ENCODE data around the gene ANXA4.
"Not testable (repeated sequence)": the region's sequence is repeated elsewhere in the genome, so short reads cannot be mapped to it uniquely, and the experiment has no call there.

ANXA4 gene

DNA sequence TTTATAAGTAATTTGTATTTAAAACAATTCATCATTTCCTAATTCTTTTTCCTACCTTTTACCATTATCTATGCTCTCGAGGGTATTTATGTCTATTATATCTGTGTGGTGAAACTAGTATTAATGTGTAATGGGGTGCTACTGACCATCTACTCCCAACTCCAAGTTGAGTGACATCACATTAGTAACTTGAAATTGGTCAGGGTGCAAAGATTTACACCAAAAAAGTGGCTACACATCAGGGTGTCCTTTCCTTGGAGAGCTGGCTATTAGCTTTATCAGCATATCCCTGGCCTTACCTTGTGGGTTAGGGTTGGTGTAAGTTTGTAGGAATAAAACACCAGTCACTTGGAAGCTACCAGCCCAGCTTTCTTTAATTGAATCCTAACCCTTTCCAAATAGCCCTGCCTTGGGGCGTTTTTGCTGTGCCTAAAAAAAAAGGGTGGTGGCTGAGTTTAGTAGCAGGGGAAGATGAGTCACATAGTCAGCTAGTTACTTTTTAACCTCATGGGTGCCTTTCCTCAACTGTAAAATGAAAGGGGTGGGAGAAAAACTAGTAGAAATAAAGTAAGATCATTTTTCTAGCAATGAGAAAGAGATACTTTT, 14.0 kb downstream of the ANXA4 start:
- no peak for DNase-seq (ENCODE audit: low spot score)

DNA sequence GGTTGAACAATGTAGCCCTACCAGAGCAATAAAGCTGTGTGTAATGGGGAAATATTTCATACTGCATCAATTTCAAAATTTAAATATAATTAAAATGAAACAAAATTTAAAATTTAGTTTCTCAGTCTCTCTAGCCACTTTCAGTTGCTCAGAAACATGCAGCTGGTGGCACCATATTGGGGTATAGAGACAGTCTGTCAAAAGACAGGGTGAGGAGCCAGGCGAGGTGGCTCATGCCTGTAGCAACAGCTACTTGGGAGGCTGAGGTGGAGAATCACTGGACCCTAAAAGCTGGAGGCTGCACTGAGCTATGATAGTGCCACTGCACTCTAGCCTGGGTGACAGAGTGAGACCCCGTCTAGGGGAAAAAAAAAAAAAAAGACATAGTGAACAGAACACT, 20.1 kb downstream of the ANXA4 start:
- no peak for DNase-seq (ENCODE audit: low spot score)

DNA sequence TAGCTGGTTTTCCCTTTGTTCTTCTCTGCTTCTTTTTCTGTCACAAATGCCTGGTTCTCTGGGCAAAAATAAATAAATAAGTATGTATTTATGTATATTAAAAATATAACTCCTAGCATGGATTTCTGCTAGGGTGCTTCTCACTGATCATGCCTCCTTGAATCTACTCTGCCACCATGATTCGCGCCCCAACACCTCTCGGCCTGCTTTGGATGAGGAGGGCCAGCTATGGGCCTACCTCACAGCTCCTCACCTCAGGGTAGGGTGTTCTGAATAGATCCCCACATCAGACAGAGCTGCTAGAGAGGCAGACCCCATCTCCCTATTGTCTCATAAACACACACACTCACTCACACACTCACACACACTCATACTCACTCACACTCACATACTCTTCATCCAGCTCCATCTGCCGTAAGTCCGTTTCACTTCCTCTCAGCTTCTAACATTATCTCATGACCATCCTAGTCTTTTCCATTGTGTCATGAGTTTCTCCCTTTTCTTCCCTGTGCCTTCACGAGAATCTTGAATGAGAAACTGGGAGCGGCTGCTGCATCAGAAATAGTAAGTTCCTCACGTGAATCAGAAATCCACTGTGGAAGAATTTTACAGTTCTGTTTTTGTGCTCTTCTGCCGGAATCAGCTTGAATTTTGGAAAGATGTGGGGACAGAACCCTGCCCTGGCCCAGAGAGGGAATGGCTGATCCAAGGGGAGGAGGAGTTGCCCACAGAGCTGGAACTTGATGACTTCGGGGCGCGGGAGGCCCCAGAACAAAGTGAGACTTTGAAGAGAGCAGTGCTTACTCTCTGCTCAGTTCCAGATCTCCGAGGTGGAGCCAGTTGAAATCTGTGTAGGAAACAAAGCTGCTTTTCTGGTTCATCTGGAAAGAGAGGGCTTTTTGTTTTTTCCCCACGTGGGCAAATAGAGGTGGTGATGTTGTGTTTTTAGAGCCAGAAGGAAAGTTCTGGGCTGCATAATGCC, 20.9 kb downstream of the ANXA4 start:
- no peak for DNase-seq (ENCODE audit: low spot score)

DNA sequence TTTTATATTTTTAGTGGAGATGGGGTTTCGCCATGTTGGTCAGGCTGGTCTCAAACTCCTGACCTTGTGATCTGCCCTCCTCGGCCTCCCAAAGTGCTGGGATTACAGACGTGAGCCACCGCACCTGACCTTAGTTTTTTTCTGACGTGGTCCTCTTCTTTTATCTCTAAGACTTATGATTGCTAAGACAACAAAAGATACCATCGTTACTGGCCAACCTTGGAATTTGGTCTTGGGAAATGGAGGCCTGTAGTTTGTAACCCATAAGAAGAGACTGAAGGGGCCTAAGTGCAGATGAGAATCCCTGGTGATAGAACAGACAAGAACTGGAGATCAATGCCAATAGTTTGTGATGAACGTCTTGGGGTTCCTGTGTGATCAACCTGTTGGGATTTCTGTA, 21.9 kb downstream of the ANXA4 start:
- DNase-seq (ENCODE audit: low spot score), result not testable (repeated sequence)

DNA sequence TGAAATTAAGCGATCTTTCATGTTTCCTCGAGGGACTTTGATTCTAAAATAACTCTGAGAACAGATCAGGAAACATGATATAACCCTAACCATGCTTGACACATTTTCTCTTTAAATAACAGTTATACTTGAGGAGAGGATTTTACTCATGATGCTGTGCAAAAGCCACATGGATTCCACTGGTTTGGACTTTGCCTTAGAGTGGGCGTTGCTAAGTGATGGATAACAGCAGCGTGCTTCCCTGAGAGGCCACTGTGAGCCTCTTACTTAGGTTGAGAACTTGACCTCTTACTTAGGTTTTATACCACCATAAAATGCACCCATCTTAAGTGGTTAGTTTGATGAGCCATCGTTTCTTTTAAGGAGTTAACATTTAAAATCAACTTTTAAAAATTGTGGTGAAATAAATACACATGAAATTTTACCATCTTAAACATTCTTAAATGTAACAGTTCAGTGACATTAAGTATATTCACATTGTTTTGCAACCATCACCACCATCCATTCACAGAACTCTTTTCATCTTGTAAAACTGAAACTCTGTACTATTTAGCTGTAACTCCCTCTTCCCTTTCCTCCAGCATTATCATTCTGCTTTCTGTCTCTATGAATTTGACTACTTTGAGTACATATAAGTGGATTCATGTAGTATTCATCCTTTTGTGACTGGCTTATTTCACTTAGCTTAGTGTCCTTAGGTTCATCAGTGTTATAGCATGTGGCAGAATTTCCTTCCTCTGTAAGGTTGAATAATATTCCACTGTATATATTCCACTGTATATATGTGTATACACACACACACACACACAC, 22.6 kb downstream of the ANXA4 start:
- DNase-seq (ENCODE audit: low spot score), result no peak

DNA sequence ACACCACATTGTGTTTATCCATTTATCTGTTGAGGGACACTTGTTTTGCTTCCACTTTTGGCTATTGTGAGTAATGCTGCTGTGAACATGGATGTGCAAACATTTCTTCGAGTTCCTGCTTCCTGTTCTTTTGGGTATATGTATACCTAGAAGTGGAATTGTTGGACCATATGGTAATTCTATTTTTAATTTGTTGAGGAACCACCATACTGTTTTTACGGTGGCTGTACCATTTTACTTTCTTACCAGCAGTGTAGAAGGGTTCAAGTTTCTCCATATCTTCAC, 23.1 kb downstream of the ANXA4 start:
- DNase-seq (ENCODE audit: low spot score), result no peak

DNA sequence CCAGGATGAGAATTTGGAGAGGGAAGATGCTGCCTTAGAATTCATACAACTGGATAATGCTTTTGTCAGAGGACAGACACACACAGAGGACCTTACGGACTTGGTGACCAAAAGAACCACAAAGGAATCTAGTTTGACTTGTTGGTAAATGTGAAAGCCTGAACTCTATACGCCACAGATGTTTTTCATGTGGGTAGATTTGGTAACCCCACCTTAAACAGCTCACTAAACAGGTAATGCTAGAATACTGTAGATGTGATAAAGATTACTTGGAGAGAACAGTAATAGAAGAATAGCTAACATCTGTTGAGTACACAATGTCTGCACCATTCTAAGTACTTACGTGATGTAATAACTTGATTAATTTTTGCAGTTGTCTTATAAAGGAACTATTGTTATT, 24.1 kb downstream of the ANXA4 start:
- no peak for DNase-seq (ENCODE audit: low spot score)

DNA sequence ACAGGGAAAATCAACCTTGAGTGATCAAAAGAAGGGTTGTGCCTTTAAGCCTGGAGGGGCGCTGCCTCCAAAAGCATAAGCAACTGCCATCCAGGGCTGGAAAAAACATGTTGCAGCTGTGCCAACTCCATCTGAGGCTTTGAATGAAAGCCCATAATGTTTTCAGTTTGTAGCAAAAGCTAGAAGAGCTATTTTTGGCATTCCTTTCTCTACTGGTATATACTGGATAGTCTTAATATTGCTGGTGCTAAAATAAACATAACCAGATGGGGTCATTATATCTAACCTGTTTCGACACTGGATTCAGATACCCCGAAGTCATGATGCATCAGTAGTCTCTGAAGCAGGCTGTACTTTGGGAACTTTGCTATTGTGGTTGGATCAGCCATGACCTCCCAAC, 25.1 kb downstream of the ANXA4 start:
- DNase-seq (ENCODE audit: low spot score), result no peak

DNA sequence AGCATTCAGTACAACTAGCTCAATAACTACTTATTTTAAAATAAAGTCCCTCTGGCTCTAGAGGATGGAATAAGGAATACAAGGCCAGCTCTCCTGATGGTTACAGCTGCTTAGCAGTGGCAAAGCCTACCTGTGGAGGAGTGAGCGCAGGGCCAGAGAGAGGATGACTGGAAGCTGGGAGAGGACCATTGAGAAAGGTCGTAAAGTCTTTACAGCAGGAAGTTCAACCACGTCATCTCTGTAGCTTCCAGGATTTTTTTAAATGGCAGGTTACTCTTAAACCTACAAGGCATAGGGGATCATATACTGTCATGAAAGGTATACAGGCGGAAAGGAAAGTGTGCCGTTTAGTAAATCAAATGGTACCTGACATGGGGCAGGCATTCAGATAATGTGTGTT, 26.3 kb downstream of the ANXA4 start:
- no peak for DNase-seq (ENCODE audit: low spot score)

DNA sequence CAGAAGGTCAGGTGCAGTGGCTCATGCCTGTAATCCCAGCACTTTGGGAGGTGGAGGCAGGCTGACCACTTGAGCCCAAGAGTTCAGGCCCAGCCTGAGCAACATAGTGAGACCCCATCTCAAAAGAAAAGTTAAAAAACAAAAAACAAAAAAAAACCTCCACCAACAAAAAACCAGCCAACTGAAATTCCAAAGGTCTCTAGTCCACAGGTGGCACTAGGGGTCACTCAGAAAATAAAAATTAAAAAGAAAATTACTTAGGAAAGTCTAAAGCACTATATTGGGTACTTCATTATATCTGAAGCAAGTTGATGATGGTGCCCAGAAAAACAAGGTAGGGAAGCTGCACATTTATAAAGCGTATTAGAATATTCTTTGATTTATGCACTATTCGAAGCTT, 26.9 kb downstream of the ANXA4 start:
- no peak for DNase-seq (ENCODE audit: low spot score)

DNA sequence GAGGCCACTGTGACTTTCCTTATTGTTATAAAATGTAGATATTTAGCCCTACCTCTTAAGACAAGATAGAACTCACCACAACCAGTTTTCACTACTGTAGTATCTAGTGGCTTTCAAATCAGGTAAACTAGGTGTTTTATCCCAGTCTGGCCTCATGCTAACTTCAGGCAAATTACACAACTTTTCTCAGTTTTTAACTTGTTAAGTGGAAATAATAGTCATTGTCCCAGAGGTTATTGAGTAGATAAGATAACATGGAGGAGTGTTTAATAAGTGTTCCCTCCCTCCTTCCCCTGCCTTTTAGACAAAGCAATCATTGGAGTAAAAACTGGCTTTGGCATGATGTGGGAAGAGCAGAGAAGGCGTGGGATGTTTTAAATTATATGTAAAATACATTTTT, 27.3 kb downstream of the ANXA4 start:
- DNase-seq (ENCODE audit: low spot score), result no peak

DNA sequence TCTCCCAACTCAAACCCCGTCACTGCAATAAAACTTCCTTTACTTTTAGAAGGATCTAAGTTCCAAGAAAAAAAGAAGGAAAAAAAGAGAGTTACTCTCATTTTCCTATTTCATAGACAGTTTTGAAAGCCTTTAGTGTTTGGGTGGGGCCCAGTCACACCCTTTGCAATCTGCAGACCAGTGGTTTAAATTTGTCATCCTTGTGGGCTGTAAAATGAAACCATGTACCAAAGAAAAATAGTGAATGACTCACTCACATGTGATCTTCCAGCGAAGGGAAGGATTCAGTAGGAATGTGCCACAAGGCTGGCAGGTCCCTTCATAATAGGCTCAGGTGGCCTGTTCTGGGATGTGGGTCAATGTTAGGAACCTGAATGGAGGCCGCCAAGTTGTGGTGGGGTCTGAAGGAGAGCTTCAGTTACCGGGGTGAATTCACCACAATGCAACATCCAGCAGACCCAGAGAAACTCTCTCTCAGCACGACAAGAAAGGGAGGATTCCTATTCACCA, 28.3 kb downstream of the ANXA4 start:
- no peak for DNase-seq (ENCODE audit: low spot score)

DNA sequence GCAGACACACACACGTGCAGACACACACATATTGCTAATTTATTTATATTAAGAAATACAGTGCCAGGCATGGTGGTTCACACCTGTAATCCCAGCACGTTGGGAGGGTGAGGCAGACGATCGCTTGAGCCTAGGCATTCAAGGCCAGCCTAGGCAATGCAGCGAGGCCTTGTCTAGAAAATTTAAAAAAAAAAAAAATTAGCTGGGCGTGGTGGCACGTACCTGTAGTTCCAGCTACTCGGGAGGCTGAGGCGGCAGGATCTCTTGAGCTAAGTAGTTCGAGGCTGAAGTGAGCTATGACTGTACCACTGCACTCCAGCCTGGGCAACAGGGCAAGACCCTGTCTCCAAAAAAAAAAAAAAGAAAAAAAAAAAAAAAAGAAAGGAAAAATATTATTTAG, 28.8 kb downstream of the ANXA4 start:
- no peak for DNase-seq (ENCODE audit: low spot score)

DNA sequence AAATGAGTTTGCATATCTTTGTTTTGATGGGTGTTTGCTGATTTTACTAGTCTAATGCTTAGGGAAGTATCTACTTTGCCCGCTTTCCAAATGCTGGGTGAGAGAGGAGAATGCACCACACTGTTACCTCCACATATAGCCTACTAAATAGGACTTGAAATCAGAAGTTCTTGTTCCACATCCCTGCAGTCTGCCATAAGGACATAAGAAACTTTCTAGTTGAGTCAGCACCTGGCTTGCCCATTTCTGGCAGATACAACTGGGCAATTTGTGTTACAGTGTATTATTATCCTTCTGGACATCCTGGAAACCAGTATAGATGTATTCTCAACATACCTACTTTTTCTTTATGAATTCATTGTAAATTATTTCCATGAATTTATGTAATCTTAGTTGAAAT, 29.5 kb downstream of the ANXA4 start:
- DNase-seq (ENCODE audit: low spot score), result no peak

DNA sequence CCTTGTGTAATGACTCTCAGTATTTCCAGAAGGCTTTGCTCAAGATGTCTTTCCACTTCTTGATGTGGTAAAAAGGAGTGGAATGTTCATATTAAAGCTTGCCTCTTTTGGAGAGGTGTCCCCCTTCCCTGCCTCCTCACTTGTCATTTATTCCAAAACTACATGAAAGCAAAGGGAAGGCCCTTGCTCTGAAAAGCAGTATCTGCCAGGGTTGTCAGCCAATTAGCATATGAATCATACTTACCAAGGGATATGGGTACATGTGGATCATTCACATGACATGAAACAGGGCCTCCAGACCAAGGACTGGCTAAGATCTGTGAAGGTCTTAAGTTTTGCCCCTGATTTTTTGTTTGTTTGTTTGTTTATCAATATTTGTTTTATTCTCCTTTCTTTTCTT, 31.3 kb downstream of the ANXA4 start:
- no peak for DNase-seq (ENCODE audit: low spot score)

DNA sequence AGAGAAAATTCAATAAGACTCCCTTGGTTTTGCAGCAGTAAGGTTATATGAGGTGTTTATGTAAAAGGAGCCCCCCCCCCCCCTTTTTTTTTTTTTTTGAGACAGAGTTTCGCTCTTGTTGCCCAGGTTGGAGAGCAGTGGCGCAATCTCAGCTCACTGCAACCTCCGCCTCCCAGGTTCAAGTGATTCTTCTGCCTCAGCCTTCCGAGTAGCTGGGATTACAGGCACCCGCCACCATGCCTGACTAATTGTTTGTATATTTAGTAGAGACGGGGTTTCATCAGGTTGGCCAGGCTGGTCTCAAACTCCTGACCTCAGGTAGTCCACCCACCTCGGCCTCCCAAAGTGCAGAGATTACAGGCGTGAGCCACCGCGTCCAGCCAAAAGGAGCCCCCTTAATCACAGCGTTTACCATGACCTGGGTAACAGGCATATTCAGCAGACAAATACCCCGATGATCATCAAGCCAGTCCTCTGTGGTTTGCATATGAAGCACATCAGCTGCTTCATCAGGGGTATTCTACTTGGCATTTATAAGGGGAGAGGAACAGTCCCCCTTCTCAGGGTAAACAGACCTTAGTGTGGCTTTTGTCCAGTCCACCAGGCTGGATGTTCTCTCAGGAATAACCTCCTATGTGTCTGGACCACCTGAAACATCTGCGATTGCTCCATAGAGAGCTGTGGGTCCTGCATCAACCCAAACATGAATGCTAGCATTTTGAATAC, 32.5 kb downstream of the ANXA4 start:
- DNase-seq (ENCODE audit: low spot score), result not testable (repeated sequence)

DNA sequence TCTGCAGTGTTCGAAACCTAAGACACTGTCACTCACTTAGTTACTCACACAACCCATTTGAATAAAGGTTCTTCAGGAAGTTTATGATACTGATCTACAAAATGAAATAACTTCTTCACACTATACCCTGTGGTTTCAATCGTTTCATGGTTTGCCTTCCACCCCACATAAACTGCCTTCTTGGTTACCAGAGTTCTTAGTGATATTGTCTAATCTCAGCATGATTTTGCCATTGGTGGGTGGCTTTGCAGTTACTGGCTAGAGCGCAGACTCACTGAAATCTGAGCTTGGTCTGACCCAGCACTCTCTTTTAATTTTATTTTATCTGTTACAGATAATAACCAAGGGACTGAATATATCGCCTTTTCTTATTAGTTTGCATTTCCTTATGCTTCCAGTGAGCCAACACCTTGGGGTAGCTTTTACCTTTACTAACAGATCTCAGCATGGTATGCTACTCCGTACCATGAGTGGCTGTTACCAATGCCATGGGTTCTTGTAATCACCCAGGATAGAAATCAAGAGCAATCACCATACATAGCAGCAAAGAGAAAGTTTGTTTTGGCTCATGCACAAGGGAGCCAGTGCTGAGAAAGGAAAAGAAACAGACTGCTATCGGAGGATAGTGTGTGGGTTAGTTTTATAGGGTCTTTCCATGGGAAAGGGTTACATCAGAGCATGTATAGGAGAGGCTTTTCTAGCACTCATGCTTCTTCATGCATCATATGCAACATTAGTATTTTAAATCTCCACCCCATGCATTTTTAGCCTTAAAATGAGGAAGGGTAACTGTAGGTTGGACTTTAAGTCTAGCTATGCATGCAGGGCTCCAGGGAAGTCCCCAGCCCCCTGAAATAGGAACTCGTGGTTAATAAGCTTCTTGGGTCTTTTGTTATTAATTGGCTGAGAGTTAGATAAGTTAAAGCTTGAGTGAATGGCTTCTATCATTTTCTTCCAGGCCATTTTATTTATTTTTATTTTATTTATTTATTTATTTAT, 33.3 kb downstream of the ANXA4 start:
- DNase-seq (ENCODE audit: low spot score), result peak; percentile 42

DNA sequence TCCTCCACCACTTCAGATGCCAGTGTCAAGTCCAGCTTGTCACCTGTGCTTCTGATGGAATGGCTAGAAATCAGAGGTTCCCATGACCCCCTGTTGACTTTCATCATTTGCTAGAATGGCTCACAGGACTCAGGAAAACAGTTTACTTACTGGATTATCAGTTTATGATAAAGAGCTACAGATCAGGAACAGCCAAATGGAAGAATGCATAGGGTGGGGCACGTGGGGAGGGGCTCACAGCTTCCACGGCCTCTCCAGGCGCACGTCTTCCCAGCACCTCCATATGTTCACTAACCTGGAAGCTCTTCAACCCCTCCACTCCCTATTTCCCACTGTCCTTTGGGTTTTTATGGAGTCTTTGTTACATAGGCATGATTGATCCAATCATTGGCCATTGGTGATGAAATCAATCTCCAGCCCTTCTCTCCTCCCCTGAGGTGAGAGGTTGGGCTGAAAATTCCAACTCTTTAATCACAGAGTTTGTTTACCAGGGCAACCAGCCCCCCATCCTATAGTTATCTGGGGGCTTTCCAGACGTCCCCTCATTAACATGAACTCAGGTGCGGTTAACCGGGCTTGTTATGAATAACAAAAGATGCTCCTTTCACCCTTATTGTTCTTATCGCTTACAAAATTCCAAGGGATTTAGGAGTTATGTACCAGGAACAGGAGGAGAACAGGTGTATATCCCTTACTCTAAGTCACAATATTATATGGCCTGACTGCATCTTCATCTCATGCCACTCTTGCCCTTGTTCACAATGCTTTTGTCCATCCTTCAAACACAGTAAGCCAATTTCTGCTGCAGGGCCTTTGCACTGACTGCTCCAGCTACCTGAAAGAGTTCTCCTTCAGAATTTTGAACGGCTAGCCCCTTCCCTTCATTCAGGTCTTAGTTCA, 35.2 kb downstream of the ANXA4 start:
- DNase-seq (ENCODE audit: low spot score), result no peak

DNA sequence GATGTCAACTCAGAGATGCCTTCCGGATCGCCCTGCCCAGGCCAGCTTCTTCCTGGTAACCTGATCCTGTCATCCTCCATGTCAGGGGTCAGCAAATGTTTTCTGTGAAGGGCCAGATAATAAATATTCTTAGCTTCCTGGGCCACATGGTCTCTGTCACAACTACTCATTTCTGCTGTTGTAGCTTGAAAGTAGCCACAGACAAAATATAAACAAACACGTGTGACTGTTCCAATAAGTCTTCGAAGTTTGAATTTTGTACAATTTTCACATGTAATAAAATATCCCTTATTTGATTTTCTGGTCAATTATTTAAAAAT, 35.8 kb downstream of the ANXA4 start:
- DNase-seq (ENCODE audit: low spot score), result no peak
